ENCODE measurements around the gene SIN3B.

DNA sequence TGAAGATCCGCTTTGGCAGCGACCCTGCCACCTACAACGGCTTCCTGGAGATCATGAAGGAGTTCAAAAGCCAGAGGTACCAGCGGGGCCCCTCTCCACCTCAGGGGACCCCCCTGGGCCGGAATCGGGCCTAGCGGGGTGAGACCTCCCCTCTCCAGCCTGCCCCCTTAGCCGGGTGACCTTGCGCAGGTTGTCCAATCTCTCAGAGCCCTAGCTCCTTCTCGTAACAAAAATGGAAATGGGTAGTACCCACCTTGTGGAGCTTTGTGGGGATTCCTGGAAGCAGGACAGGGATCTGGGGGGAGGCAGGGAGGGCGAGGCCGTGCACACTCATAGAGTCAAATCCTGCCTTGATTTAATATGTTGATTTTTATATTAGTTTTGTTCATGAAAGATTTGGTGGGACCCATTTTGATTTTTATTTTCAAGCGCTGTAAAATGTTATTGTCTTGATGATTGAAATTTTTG is 658 bp downstream of the SIN3B start:
- TF ChIP-seq GATA2 (IDR thresholded peaks at IDR 0.05; ENCODE audit: low read depth, low read length) (no peak), GATA3 (IDR thresholded peaks at IDR 0.05; ENCODE audit: low read depth, low read length) (no peak)
